ENCODE data around the gene FOXK1.
A peak's percentile ranks its signal among the peaks of the same experiment; 100 is the strongest.

The FOXK1 gene

GRCh38 chr7:4774658-4775249 is 92.7 kb downstream of the FOXK1 start:
- Histone ChIP-seq H3K9ac (ENCODE audit: low read depth, low read length) (peak overlapping the region; percentile 69), H3K4me1 (ENCODE audit: insufficient read depth, low read length) (peaks cover 3% of the 10 kb centered on the region; the same call in 1 of the 2 replicates), H3K9me3 (ENCODE audit: control insufficient read depth, insufficient read depth, low read length) (no peaks in the 10 kb centered on the region), H3K36me3 (ENCODE audit: insufficient read depth, low read length) (no peaks in the 10 kb centered on the region)

GRCh38 chr7:4775250-4775847 is 93.3 kb downstream of the FOXK1 start, which contains the start of gene AP5Z1:
TSS of gene AP5Z1 (plus strand) at chr7:4775623. CDS start at chr7:4775716, 93 bp downstream.
- peak within 1 kb of the TSS; percentile 69 for H3K9ac ChIP-seq (ENCODE audit: low read depth, low read length)
- no peaks in the 10 kb centered on the region for H3K36me3 ChIP-seq (ENCODE audit: insufficient read depth, low read length)
- no peaks in the 10 kb centered on the region for H3K9me3 ChIP-seq (ENCODE audit: control insufficient read depth, insufficient read depth, low read length)
- peaks cover 3% of the 10 kb centered on the region; the same call in 1 of the 2 replicates for H3K4me1 ChIP-seq (ENCODE audit: insufficient read depth, low read length)

- no peaks in the 10 kb centered on the region for H3K36me3 ChIP-seq (ENCODE audit: insufficient read depth, low read length)
- no peaks in the 10 kb centered on the region for H3K9me3 ChIP-seq (ENCODE audit: control insufficient read depth, insufficient read depth, low read length)
- H3K4me1 ChIP-seq (ENCODE audit: insufficient read depth, low read length) = peaks cover 3% of the 10 kb centered on the region; the same call in 1 of the 2 replicates
- H3K9ac ChIP-seq (ENCODE audit: low read depth, low read length) = peak overlapping the region; percentile 69
These were observed 93.9 kb downstream of the FOXK1 start for GRCh38 chr7:4775848-4776623.

GRCh38 chr7:4779118-4779517 is 97.0 kb downstream of the FOXK1 start:
- peaks cover 3% of the 10 kb centered on the region; the same call in 1 of the 2 replicates for H3K4me1 ChIP-seq (ENCODE audit: insufficient read depth, low read length)
- no peaks in the 10 kb centered on the region; the same call in 1 of the 2 replicates for H3K36me3 ChIP-seq (ENCODE audit: insufficient read depth, low read length)
- no peaks in the 10 kb centered on the region for H3K9me3 ChIP-seq (ENCODE audit: control insufficient read depth, insufficient read depth, low read length)
- no peak overlapping the region for H3K9ac ChIP-seq (ENCODE audit: low read depth, low read length)

DNA sequence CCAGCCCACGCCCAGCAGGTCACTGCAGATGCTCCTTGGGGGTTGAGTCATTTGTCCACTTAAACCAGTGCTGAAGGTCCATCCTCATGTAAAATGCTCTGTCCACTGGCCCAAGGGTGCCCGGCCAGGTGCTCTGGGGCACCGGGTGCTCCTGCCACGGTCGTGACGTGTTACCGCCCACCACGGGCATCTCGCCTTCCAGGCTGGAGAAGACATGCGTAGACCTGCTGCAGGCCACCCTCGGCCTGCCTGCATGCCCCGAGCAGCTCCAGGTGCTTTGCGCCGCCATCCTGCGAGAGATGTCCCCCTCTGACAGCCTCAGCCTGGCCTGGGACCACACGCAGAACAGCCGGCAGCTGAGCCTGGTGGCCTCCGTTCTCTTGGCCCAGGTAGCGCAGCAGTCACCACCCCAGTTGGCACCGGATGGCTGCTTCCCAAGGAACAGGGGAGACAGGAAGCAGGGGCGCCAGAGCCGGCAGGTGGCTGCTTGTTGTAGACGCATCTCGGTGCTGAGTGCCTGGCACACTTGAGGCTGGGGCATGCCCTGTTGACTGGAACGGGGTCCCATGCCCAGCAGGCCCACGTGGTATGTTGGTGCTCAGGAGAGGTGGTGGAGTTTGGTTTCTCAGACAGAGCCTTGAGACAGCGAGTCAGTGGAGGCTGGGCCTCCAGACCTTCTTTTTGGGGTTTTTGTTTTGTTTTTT is 99.4 kb downstream of the FOXK1 start:
- no peaks in the 10 kb centered on the region; the same call in 1 of the 2 replicates for H3K36me3 ChIP-seq (ENCODE audit: insufficient read depth, low read length)

GRCh38 chr7:4782333-4783291 is 100.5 kb downstream of the FOXK1 start:
- Histone ChIP-seq H3K36me3 (ENCODE audit: insufficient read depth, low read length) (no peaks in the 10 kb centered on the region; the same call in 1 of the 2 replicates), H3K4me1 (ENCODE audit: insufficient read depth, low read length) (no peaks in the 10 kb centered on the region), H3K9ac (ENCODE audit: low read depth, low read length) (no peak overlapping the region), H3K9me3 (ENCODE audit: control insufficient read depth, insufficient read depth, low read length) (no peaks in the 10 kb centered on the region)

More for the DNA sequence above, 99.4 kb downstream of the FOXK1 start:
- Histone ChIP-seq H3K4me1 (ENCODE audit: insufficient read depth, low read length) (no peaks in the 10 kb centered on the region), H3K9ac (ENCODE audit: low read depth, low read length) (no peak overlapping the region), H3K9me3 (ENCODE audit: control insufficient read depth, insufficient read depth, low read length) (no peaks in the 10 kb centered on the region)

DNA sequence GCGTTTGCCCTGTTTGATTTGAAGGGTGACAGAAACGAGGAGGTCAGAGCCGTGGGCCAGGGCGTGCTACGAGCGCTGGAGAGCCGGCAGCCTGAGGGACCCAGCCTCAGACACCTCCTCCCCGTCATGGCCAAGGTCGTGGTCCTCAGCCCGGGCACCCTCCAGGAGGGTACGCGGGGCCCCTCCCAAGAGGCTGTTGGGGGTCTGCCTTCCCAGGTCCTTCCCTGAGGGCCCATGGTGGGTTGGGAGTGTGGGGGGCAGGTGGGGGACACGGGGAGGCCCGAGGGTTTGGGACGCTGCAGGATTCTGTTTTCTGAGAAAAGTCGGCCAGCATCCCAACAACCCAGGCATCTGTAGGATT is 101.2 kb downstream of the FOXK1 start:
- H3K36me3 ChIP-seq (ENCODE audit: insufficient read depth, low read length) = no peaks in the 10 kb centered on the region; the same call in 1 of the 2 replicates
- no peaks in the 10 kb centered on the region for H3K9me3 ChIP-seq (ENCODE audit: control insufficient read depth, insufficient read depth, low read length)

GRCh38 chr7:4783762-4784351 is 101.8 kb downstream of the FOXK1 start:
- Histone ChIP-seq H3K36me3 (ENCODE audit: insufficient read depth, low read length) (no peaks in the 10 kb centered on the region; the same call in 1 of the 2 replicates), H3K9ac (ENCODE audit: low read depth, low read length) (no peak overlapping the region), H3K9me3 (ENCODE audit: control insufficient read depth, insufficient read depth, low read length) (no peaks in the 10 kb centered on the region), H3K4me1 (ENCODE audit: insufficient read depth, low read length) (no peaks in the 10 kb centered on the region)

More for the DNA sequence above, 101.2 kb downstream of the FOXK1 start:
- no peak overlapping the region for H3K9ac ChIP-seq (ENCODE audit: low read depth, low read length)
- H3K4me1 ChIP-seq (ENCODE audit: insufficient read depth, low read length) = no peaks in the 10 kb centered on the region

- Histone ChIP-seq H3K9me3 (ENCODE audit: control insufficient read depth, insufficient read depth, low read length) (no peaks in the 10 kb centered on the region), H3K4me1 (ENCODE audit: insufficient read depth, low read length) (no peaks in the 10 kb centered on the region), H3K36me3 (ENCODE audit: insufficient read depth, low read length) (no peaks in the 10 kb centered on the region; the same call in 1 of the 2 replicates), H3K9ac (ENCODE audit: low read depth, low read length) (no peak overlapping the region)
These were observed 102.7 kb downstream of the FOXK1 start for GRCh38 chr7:4784799-4785198.

GRCh38 chr7:4785371-4785770 is 103.3 kb downstream of the FOXK1 start:
- Histone ChIP-seq H3K9me3 (ENCODE audit: control insufficient read depth, insufficient read depth, low read length) (no peaks in the 10 kb centered on the region), H3K9ac (ENCODE audit: low read depth, low read length) (no peak overlapping the region), H3K36me3 (ENCODE audit: insufficient read depth, low read length) (no peaks in the 10 kb centered on the region; the same call in 1 of the 2 replicates), H3K4me1 (ENCODE audit: insufficient read depth, low read length) (no peaks in the 10 kb centered on the region)

DNA sequence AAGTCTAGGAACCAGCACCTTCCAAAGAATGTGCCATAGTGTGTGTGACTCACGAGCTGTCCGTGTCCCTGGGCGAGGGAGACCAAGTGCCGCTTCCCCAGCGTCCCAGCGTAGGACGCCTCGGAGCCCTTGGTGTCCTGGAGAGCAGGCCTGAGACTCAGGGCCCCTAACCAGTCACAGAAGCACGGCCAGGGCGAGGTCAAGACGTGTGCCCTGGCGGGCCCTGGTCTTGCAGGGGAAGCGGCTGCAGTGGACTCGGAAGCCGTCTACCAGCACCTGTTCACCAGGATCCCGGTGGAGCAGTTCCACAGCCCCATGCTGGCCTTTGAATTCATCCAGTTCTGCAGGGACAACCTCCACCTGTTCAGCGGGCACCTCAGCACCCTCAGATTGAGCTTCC is 103.9 kb downstream of the FOXK1 start:
- no peak overlapping the region for H3K9ac ChIP-seq (ENCODE audit: low read depth, low read length)
- H3K9me3 ChIP-seq (ENCODE audit: control insufficient read depth, insufficient read depth, low read length) = no peaks in the 10 kb centered on the region
- no peaks in the 10 kb centered on the region for H3K4me1 ChIP-seq (ENCODE audit: insufficient read depth, low read length)
- H3K36me3 ChIP-seq (ENCODE audit: insufficient read depth, low read length) = no peaks in the 10 kb centered on the region; the same call in 1 of the 2 replicates

GRCh38 chr7:4787541-4787940 is 105.4 kb downstream of the FOXK1 start:
- H3K9me3 ChIP-seq (ENCODE audit: control insufficient read depth, insufficient read depth, low read length) = no peaks in the 10 kb centered on the region
- H3K9ac ChIP-seq (ENCODE audit: low read depth, low read length) = no peak overlapping the region
- H3K4me1 ChIP-seq (ENCODE audit: insufficient read depth, low read length) = no peaks in the 10 kb centered on the region
- no peaks in the 10 kb centered on the region; the same call in 1 of the 2 replicates for H3K36me3 ChIP-seq (ENCODE audit: insufficient read depth, low read length)
